ENCODE measurements around the gene MBD6.

Gene MBD6

GRCh38 chr12:57479376-57480115 is 43.1 kb upstream of the MBD6 start, which contains the start of gene ARHGAP9:
ARHGAP9 (minus strand) TSS chr12:57479866; CDS start chr12:57479406, 460 bp downstream.
- Histone ChIP-seq H3K27ac (no peak within 1 kb of the TSS), H3K36me3 (replicated peaks) (no peaks in the 10 kb centered on the region), H3K27me3 (replicated peaks) (peaks cover 19% of the 10 kb centered on the region), H3K4me3 (ENCODE audit: low read depth, low read length) (no peak within 1 kb of the TSS)
- in situ Hi-C loops (cut with HindIII; ENCODE audit: low pct_ligation_motif_present, low sequenced_read_pairs): no loop called here
- DNase-seq: no peak
- no peak for TF ChIP-seq CTCF (IDR thresholded peaks at IDR 0.05; ENCODE audit: low read depth, low read length, missing control alignments)

- H3K36me3 ChIP-seq (replicated peaks): no peaks in the 10 kb centered on the region
- no peak overlapping the region for H3K27ac ChIP-seq
- in situ Hi-C loops (cut with HindIII; ENCODE audit: low pct_ligation_motif_present, low sequenced_read_pairs): no loop called here
- H3K4me3 ChIP-seq (ENCODE audit: low read depth, low read length): no peak overlapping the region
- no peaks in the 10 kb centered on the region for H3K27me3 ChIP-seq (replicated peaks)
- TF ChIP-seq CTCF (IDR thresholded peaks at IDR 0.05; ENCODE audit: low read depth, low read length, missing control alignments): no peak
- DNase-seq: no peak
These were observed 41.0 kb upstream of the MBD6 start for GRCh38 chr12:57481671-57482070.

GRCh38 chr12:57483466-57483865 is 39.2 kb upstream of the MBD6 start:
- Histone ChIP-seq H3K27me3 (replicated peaks) (no peaks in the 10 kb centered on the region), H3K27ac (no peak overlapping the region), H3K36me3 (replicated peaks) (no peaks in the 10 kb centered on the region), H3K4me3 (ENCODE audit: low read depth, low read length) (no peak overlapping the region)
- peak; percentile 31 for DNase-seq
- in situ Hi-C loops (cut with HindIII; ENCODE audit: low pct_ligation_motif_present, low sequenced_read_pairs): no loop called here
- no peak for TF ChIP-seq CTCF (IDR thresholded peaks at IDR 0.05; ENCODE audit: low read depth, low read length, missing control alignments)

- peaks cover 9% of the 10 kb centered on the region for H3K36me3 ChIP-seq (replicated peaks)
- no peak overlapping the region for H3K4me3 ChIP-seq (ENCODE audit: low read depth, low read length)
- H3K27ac ChIP-seq: no peak overlapping the region
- in situ Hi-C loops (cut with HindIII; ENCODE audit: low pct_ligation_motif_present, low sequenced_read_pairs): no loop called here
- no peak for DNase-seq
- no peak for TF ChIP-seq CTCF (IDR thresholded peaks at IDR 0.05; ENCODE audit: low read depth, low read length, missing control alignments)
- H3K27me3 ChIP-seq (replicated peaks): no peaks in the 10 kb centered on the region
These were observed 36.9 kb upstream of the MBD6 start for GRCh38 chr12:57485695-57486094.

GRCh38 chr12:57487055-57487596 is 35.5 kb upstream of the MBD6 start:
- in situ Hi-C loops (cut with HindIII; ENCODE audit: low pct_ligation_motif_present, low sequenced_read_pairs): no loop called here
- H3K4me3 ChIP-seq (ENCODE audit: low read depth, low read length): peak overlapping the region; percentile 100
- DNase-seq: no peak

More at GRCh38 chr12:57487055-57487596, 35.5 kb upstream of the MBD6 start:
- H3K27me3 ChIP-seq (replicated peaks): no peaks in the 10 kb centered on the region
- H3K36me3 ChIP-seq (replicated peaks): peaks cover 21% of the 10 kb centered on the region
- no peak overlapping the region for H3K27ac ChIP-seq
- TF ChIP-seq CTCF (IDR thresholded peaks at IDR 0.05; ENCODE audit: low read depth, low read length, missing control alignments): no peak

Data from brain microvascular endothelial cell (primary cell).